ENCODE data around the gene CAAP1. TPM values are rescaled to one million over a fixed set of nuclear protein-coding genes. Genes with fewer than 3 reads are reported as not detected.

Gene CAAP1
- total and polyA plus RNA-seq, 2 of the 8 experiments (the other 6 are each of a cell fraction or from before 2014, with no cell fraction given), result 9.5 to 36.7 TPM

DNA sequence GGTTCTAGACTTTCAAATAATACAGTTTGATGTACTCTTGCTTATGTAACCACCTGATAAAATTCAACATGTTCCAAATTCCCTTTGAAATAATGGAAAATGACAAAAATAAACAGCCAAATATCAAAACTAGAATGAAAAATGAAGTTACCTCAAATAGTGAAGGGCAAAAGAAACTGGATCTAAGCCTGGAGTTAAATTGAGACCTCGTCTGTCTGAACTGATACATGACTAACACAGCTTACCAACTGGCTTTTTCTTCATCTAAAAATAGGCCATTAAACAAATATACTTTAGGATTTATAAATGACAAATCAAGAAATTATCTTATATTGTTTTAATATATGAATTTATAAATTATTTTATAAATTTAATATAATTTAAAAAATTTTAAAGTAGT is 12.1 kb upstream of the CAAP1 start:
- Histone ChIP-seq H2BK20ac (ENCODE audit: low read length) (no peak overlapping the region), H3K56ac (replicated peaks; ENCODE audit: insufficient read length, low read depth, low read length) (no peak overlapping the region), H2BK12ac (ENCODE audit: low read depth, low read length) (no peak overlapping the region), H2BK5ac (ENCODE audit: low read depth, low read length) (no peak overlapping the region), H3K18ac (ENCODE audit: extremely low read depth, low read length) (no peak overlapping the region), H4K91ac (replicated peaks; ENCODE audit: insufficient read length, low read length) (no peak overlapping the region), H3K4ac (replicated peaks; ENCODE audit: insufficient read length, low read depth, low read length) (no peak overlapping the region), H3K79me2 (ENCODE audit: control insufficient read depth in 1 of 2, insufficient read depth in 2 of 2, low read length in 2 of 2) (no peaks in the 10 kb centered on the region), H4K5ac (ENCODE audit: insufficient read length, low read depth, low read length) (no peak overlapping the region), H3K14ac (ENCODE audit: insufficient read length) (no peak overlapping the region), H3K79me1 (ENCODE audit: low read depth, low read length) (no peaks in the 10 kb centered on the region), H2BK120ac (replicated peaks; ENCODE audit: low read depth, low read length) (no peak overlapping the region), H3K36me3 (ENCODE audit: control insufficient read depth in 2 of 4, insufficient read depth in 4 of 4, low read length in 3 of 4) (peaks cover 0 to 39% (median 17%) of the 10 kb centered on the region in 4 experiments; a peak in 6 of 8 replicates), H3K9ac (replicated peaks in 1 of 4; ENCODE audit: extremely low read depth in 1 of 4, low read depth in 3 of 4, low read length in 3 of 4) (no peak overlapping the region), H3K23me2 (ENCODE audit: low read depth, low read length) (no peaks in the 10 kb centered on the region), H4K20me1 (replicated peaks in 1 of 2; ENCODE audit: control insufficient read depth in 1 of 2, insufficient read depth in 2 of 2, low read length in 2 of 2) (no peaks in the 10 kb centered on the region), H4K8ac (ENCODE audit: extremely low read depth, insufficient read depth, low read length) (no peak overlapping the region), H3K4me1 (replicated peaks in 1 of 4; ENCODE audit: control insufficient read depth in 3 of 4, insufficient read depth in 4 of 4, low read length in 3 of 4) (no peaks in the 10 kb centered on the region), H2BK15ac (ENCODE audit: low read length) (no peak overlapping the region), H3K9me3 (ENCODE audit: insufficient read depth in 2 of 2, low read depth in 1 of 2, low read length in 1 of 2) (no peaks in the 10 kb centered on the region), H3K27me3 (replicated peaks in 1 of 4; ENCODE audit: control insufficient read depth in 3 of 4, extremely low read depth in 1 of 4, insufficient read depth in 3 of 4, low read length in 3 of 4) (no peaks in the 10 kb centered on the region), H3K4me3 (ENCODE audit: extremely low read depth in 1 of 4, insufficient read depth in 2 of 4, low read depth in 3 of 4, low read length in 4 of 4) (no peak overlapping the region), H3K27ac (ENCODE audit: low read depth, low read length) (no peak overlapping the region), H2AK5ac (ENCODE audit: low read depth, low read length) (no peak overlapping the region), H3K23ac (ENCODE audit: insufficient read length) (no peak overlapping the region), H3K4me2 (ENCODE audit: insufficient read depth in 1 of 2, low read depth in 2 of 2, low read length in 2 of 2) (no peak overlapping the region), H2AFZ (ENCODE audit: low read length) (no peak overlapping the region)
- 85% methylated on average over 1 of the region's 1 CpG; no CpG with 5 or more reads in 1 of the 2 experiments for WGBS, 2 experiments (ENCODE audit: extremely low coverage in 1 of 2, insufficient coverage in 1 of 2, insufficient read length in 1 of 2, insufficient replicate concordance in 2 of 2, low coverage in 1 of 2, low lambda C conversion rate in 2 of 2, missing lambda C conversion rate in 1 of 2)
- DNase-seq (ENCODE audit: low read depth in 1 of 2, low spot score in 2 of 2), result no peak
- ChIA-PET POLR2A (ENCODE audit: partially characterized antibody) (no interaction called here), CTCF (ENCODE audit: partially characterized antibody) (no interaction called here)
- no peak for FAIRE-seq
- TF ChIP-seq, protein P1, sequence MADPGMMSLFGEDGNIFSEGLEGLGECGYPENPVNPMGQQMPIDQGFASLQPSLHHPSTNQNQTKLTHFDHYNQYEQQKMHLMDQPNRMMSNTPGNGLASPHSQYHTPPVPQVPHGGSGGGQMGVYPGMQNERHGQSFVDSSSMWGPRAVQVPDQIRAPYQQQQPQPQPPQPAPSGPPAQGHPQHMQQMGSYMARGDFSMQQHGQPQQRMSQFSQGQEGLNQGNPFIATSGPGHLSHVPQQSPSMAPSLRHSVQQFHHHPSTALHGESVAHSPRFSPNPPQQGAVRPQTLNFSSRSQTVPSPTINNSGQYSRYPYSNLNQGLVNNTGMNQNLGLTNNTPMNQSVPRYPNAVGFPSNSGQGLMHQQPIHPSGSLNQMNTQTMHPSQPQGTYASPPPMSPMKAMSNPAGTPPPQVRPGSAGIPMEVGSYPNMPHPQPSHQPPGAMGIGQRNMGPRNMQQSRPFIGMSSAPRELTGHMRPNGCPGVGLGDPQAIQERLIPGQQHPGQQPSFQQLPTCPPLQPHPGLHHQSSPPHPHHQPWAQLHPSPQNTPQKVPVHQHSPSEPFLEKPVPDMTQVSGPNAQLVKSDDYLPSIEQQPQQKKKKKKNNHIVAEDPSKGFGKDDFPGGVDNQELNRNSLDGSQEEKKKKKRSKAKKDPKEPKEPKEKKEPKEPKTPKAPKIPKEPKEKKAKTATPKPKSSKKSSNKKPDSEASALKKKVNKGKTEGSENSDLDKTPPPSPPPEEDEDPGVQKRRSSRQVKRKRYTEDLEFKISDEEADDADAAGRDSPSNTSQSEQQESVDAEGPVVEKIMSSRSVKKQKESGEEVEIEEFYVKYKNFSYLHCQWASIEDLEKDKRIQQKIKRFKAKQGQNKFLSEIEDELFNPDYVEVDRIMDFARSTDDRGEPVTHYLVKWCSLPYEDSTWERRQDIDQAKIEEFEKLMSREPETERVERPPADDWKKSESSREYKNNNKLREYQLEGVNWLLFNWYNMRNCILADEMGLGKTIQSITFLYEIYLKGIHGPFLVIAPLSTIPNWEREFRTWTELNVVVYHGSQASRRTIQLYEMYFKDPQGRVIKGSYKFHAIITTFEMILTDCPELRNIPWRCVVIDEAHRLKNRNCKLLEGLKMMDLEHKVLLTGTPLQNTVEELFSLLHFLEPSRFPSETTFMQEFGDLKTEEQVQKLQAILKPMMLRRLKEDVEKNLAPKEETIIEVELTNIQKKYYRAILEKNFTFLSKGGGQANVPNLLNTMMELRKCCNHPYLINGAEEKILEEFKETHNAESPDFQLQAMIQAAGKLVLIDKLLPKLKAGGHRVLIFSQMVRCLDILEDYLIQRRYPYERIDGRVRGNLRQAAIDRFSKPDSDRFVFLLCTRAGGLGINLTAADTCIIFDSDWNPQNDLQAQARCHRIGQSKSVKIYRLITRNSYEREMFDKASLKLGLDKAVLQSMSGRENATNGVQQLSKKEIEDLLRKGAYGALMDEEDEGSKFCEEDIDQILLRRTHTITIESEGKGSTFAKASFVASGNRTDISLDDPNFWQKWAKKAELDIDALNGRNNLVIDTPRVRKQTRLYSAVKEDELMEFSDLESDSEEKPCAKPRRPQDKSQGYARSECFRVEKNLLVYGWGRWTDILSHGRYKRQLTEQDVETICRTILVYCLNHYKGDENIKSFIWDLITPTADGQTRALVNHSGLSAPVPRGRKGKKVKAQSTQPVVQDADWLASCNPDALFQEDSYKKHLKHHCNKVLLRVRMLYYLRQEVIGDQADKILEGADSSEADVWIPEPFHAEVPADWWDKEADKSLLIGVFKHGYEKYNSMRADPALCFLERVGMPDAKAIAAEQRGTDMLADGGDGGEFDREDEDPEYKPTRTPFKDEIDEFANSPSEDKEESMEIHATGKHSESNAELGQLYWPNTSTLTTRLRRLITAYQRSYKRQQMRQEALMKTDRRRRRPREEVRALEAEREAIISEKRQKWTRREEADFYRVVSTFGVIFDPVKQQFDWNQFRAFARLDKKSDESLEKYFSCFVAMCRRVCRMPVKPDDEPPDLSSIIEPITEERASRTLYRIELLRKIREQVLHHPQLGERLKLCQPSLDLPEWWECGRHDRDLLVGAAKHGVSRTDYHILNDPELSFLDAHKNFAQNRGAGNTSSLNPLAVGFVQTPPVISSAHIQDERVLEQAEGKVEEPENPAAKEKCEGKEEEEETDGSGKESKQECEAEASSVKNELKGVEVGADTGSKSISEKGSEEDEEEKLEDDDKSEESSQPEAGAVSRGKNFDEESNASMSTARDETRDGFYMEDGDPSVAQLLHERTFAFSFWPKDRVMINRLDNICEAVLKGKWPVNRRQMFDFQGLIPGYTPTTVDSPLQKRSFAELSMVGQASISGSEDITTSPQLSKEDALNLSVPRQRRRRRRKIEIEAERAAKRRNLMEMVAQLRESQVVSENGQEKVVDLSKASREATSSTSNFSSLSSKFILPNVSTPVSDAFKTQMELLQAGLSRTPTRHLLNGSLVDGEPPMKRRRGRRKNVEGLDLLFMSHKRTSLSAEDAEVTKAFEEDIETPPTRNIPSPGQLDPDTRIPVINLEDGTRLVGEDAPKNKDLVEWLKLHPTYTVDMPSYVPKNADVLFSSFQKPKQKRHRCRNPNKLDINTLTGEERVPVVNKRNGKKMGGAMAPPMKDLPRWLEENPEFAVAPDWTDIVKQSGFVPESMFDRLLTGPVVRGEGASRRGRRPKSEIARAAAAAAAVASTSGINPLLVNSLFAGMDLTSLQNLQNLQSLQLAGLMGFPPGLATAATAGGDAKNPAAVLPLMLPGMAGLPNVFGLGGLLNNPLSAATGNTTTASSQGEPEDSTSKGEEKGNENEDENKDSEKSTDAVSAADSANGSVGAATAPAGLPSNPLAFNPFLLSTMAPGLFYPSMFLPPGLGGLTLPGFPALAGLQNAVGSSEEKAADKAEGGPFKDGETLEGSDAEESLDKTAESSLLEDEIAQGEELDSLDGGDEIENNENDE (IDR thresholded peaks at IDR 0.05; ENCODE audit: insufficient replicate concordance, low read length), result no peak
